Measurements from ENCODE around the gene FUT7.

The FUT7 gene, protein sequence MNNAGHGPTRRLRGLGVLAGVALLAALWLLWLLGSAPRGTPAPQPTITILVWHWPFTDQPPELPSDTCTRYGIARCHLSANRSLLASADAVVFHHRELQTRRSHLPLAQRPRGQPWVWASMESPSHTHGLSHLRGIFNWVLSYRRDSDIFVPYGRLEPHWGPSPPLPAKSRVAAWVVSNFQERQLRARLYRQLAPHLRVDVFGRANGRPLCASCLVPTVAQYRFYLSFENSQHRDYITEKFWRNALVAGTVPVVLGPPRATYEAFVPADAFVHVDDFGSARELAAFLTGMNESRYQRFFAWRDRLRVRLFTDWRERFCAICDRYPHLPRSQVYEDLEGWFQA

DNA sequence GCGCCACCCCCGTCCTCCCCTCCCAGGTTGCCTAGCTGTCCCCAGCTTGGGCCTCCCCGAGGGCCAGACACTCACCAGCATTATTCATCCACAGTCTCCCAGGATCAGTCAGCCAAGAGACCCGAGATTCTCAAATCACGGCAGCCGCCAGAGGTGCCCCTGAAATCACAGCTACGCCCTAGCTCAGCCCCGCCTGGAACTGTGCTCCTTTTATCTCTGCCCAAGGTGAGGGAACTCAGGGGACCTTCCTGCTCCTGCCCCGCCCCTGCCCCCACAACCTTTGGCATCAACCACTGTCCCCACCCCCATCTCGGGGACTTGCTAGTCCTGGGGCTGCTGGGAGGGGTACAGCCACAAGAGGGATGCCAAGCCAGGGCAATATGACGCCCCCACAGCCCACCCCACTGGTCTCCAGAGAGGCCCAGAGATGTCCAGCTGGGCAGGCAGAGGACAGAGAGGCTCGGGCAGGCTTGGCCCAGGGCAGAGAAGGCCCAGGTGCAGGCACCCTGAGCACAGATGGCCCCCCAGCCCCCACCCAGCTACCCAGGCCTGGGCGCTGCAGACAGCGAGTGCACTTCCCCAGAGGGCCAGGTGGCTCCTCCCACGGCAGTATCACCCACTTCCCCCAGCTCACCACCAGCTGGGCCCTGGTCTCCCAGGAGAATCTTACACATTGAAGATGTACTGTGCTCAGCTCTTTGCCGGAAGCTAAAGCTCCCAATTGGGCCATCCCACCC is at the start of gene FUT7:
Gene FUT7, minus strand, starts transcription at position 185 of the 737 bp plus-strand sequence. Its CDS starts 97 bp downstream, at position 88.
- TF ChIP-seq, protein P1, sequence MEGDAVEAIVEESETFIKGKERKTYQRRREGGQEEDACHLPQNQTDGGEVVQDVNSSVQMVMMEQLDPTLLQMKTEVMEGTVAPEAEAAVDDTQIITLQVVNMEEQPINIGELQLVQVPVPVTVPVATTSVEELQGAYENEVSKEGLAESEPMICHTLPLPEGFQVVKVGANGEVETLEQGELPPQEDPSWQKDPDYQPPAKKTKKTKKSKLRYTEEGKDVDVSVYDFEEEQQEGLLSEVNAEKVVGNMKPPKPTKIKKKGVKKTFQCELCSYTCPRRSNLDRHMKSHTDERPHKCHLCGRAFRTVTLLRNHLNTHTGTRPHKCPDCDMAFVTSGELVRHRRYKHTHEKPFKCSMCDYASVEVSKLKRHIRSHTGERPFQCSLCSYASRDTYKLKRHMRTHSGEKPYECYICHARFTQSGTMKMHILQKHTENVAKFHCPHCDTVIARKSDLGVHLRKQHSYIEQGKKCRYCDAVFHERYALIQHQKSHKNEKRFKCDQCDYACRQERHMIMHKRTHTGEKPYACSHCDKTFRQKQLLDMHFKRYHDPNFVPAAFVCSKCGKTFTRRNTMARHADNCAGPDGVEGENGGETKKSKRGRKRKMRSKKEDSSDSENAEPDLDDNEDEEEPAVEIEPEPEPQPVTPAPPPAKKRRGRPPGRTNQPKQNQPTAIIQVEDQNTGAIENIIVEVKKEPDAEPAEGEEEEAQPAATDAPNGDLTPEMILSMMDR (IDR thresholded peaks at IDR 0.05; ENCODE audit: low read depth, low read length), result no peak
- DNase-seq (ENCODE audit: extremely low read depth, low read depth), result no peak

DNA sequence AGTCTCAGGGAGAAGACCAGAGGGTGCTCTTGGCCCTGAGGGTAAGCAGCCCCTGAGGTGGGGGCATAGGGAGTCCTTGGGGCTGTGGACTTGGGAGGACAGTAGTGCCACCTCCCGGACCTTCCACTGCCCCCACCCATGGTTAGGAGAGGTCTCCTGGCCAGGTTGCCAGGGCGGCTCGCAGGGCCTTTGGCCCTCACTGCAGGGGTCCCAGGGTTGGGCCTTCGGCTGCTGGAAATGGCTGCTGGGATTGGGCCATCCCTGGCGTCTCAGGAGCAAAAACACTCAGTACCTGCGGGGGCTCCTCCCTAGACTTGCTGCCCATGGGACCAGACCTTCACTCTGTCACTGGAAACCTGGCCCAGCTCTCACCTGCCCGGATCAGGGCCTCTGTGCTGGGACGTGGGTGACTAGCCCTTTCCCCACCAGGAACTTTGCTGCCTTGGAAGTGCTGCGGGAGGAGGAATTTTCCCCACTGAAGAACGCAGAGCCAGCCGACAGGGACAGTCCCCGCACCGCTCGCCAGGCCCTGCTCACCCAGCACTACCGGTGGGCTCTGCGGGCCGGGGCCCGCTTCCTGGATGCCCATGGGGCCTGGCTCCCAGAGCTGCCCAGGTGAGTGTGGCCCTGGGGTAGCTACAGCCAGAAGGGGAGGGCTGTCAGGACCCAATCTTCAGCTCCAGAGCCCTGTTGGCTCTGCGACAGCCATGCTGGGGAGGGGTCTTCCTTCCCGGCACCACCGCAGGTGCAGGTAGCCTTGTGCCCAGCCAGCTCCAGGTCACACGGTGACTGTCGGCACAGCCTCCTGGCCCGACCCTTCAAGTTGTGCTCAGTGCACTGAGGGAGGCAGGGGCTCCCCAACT is 48.6 kb upstream of the FUT7 start:
- TF ChIP-seq, protein P1 (IDR thresholded peaks at IDR 0.05; ENCODE audit: low read depth, low read length), result no peak

DNA sequence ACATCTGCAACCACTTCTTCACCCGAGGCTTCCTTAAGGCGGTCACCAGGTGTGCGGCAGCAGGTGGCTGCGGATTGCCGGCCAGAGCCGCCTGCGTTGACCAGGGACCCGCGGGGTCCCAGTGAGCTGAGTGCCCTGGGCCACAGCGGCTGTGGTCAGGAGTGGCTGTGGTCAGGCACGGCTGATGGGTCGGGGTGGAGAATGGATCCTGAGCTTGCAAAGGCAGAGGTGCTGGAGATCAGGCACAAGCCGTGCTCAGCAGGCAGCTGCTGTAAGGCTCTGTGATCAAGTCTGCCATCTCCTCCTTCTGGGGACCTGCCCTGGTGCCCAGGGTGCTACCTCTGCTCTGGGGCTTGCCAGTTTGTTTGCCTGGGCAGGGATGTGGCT is 47.5 kb upstream of the FUT7 start:
- no peak for DNase-seq (ENCODE audit: extremely low read depth, low read depth)
- TF ChIP-seq, protein P1 (IDR thresholded peaks at IDR 0.05; ENCODE audit: low read depth, low read length), result no peak

More for the DNA sequence above, 48.6 kb upstream of the FUT7 start:
- DNase-seq (ENCODE audit: extremely low read depth, low read depth), result no peak

DNA sequence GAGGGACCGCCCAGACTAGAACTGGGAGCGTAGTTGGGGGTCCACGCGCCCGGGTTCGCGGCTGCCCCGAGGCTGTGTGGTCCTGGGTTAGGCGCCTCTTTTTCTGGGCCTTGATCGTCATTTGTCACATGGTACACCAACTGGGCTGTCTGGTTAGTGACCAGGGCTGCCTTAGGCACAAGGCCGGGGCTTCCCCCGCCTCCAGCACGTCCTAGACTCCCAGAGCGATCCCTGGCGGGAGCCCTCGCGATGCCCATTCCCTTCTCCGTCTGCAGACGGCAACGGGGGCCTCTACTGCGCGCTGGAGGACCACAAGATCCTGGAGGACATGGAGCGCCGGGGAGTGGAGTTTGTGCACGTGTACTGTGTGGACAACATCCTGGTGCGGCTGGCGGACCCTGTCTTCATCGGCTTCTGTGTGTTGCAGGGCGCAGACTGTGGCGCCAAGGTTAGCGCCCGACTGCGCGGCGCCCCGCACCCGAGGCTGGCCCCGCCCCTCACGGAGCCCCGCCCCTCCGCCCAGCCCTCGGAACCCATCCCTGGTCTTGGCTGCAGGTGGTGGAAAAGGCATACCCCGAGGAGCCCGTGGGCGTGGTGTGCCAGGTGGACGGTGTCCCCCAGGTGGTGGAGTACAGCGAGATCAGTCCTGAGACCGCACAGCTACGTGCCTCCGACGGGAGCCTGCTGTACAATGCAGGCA is 47.0 kb upstream of the FUT7 start:
- TF ChIP-seq, protein P1 (IDR thresholded peaks at IDR 0.05; ENCODE audit: low read depth, low read length), result no peak
- no peak for DNase-seq (ENCODE audit: extremely low read depth, low read depth)

DNA sequence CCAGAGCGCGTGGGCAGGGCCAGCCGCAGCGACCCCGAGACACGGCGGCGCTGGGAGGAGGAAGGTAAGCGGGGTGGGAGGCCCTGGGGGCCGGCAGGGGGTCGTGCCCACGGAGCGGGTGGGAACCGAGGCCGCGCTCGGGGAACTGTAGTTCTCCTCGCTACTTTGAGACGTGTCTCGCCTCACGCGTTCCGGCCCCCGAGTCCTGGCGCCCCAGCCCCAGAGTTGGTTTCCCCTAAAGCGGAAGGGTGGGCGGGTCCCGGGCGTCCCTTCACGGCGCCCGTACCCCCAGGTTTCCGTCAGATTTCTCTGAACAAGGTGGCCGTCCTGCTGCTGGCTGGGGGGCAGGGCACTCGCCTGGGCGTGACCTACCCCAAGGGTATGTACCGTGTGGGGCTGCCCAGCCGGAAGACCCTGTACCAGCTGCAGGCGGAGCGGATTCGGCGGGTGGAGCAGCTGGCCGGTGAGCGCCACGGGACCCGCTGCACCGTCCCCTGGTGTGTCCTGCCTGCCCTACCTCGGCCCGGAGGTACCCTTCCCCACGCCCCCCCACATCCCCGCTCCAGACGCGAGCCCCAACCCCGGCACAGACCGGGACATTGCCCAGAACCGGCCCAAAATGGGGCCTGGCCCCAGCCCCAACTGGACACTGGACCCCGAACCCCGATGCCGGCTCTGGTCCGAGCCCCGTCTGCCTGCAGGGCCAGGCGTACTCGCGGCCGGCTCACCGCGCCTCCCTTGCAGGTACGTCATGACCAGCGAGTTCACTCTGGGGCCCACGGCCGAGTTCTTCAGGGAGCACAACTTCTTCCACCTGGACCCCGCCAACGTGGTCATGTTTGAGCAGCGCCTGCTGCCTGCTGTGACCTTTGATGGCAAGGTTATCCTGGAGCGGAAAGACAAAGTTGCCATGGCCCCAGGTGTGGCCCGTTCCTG is 46.1 kb upstream of the FUT7 start:
- TF ChIP-seq, protein P1 (IDR thresholded peaks at IDR 0.05; ENCODE audit: low read depth, low read length), result no peak
- DNase-seq (ENCODE audit: extremely low read depth, low read depth), result no peak
